ENCODE results near the gene OTUD1.

The OTUD1 gene

GRCh38 chr10:23469596-23470237, 30.8 kb downstream of the OTUD1 start:
- no peak for DNase-seq (ENCODE audit: low read depth)

DNA sequence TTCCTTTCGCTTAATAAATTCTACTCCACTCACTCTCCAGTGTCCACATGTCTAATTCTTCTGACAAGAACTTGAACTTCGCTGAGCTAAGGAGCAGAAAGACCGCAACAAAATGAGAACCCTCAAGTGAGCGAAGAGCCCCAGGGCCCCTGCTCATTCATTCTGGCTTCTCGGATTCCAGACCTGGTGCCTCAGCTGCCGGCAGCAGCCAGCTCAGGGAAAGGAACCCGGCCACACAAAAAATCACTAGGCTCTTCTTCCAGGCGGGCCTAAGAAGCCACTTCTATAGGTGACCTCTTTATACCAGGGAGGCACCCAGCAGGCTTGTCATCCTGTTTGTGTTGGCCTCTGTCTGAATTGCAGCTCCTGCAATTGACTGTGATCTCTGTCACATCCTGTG, 33.3 kb downstream of the OTUD1 start:
- DNase-seq (ENCODE audit: low read depth), result no peak

DNA sequence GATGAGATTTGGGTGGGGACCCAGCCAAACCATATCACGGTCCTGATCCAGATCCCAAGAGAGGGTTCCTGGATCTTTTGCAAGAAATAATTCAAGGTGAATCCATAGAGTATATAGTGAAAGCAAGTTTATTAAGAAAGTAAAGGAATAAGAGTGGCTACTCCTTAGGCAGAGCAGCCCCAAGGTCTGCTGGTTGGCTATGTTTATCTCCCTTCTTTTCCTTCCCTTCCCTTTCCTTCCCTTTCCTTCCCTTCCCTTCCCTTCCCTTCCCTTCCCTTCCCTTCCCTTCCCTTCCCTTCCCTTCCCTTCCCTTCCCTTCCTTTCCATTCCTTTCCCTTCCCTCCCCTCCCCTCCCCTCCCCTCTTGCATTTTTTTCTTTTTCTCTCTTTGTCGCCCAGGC, 35.2 kb downstream of the OTUD1 start:
- no peak for DNase-seq (ENCODE audit: low read depth)

DNA sequence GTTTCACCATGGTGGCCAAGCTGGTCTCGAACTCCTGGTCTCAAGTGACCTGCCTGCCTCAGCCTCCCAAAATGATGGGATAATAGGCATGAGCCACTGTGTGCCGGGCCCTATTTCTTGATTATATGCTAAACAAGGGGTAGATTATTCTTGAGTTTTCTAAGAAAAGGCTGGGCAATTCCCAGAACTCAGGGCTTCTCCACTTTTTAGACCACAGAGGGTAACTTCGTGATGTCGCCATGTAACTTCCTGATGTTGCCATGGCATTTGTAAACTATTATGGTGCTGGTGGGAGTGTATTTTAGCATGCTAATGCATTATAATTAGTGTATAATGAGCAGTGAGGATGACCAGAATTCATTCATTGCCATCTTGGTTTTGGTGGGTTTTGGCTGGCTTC, 35.8 kb downstream of the OTUD1 start:
- no peak for DNase-seq (ENCODE audit: low read depth)

- DNase-seq (ENCODE audit: low read depth), result no peak
Observed at GRCh38 chr10:23478570-23478969, 39.7 kb downstream of the OTUD1 start.

DNA sequence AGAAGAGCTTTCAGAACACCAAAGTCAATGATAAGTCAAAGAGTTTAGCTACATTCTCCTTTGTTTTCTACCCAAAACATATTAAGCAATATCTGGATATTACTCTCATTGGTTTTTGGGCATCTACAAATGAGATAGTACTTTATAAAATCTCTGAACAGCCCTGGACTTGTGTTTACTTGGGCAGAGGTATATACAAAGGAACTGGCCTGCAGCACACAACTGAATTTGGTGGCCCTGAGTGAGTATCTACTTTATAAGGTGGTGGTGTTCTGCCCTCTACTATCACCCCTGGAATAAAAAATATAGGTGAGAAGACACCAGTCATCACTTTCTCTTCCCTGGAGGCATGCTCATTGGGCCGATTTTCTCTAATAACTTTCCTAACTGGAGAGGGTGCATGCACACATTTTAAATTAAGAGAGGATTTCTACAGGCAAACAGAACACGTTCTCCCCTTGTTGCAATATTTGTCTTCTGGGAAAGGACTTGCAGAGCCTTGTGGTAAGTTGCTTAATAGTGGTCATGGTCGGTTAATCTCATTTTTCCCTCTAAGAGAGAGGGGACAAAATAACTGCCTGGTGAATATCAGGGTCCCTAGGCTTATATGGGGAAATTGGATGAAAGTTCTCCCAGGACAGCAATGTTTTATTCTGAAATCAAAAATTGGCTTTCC, 41.1 kb downstream of the OTUD1 start:
- no peak for DNase-seq (ENCODE audit: low read depth)

- DNase-seq (ENCODE audit: low read depth), result no peak
Observed at GRCh38 chr10:23481363-23481961, 42.6 kb downstream of the OTUD1 start.

GRCh38 chr10:23490115-23490514, 51.2 kb downstream of the OTUD1 start:
- DNase-seq (ENCODE audit: low read depth), result no peak
